GM19463 (cell line): ENCODE results near the gene CMTR1.

Experiments
- ATAC-seq: cut with Tn5 transposase; IDR thresholded peaks from one replicate; pipeline ENCODE4 v1.9.1; 2021; ENCODE audit warnings: mild to moderate bottlenecking, moderate library complexity; ENCODE audit not compliant: unreplicated experiment

CMTR1 gene

DNA sequence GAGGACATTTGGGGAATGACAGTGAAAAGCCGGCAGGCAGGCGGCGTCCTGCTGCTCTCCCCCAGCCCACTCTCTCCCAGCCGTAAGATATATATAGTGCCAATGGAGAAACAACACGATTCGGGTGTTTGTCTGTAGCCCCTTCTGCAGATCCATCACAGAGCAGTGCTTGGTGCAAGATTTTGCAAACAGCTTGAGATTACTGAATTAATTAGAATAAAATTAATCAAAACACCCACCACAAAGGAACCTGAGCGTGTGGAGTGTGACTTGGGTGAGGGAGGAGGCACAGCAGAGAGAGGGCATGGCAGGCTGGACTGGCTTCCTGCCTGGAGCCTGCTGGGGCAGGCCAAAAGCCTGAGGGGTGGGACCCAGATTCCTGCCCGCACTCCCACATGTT, 95.5 kb downstream of the CMTR1 start:
- ATAC-seq = no peak

DNA sequence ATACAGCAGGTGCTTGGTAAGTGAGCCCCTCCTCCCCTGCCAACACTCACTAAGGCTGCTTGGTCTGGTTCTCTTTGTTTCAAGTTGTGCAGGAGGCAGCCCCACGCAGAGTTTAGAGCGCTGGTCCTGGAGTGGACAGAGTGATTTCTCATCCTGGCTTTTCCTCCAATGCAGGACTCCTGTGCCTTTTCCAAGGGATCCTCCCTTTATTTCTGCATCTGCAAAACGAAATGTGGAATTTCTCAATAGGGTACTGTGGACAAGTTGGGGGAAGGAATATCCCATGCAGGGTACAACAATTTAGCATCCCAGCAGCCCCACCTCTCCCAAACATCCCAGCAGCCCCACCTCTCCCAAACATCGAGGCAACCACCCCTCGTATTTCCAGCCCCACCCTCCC, 97.3 kb downstream of the CMTR1 start:
- ATAC-seq = no peak

DNA sequence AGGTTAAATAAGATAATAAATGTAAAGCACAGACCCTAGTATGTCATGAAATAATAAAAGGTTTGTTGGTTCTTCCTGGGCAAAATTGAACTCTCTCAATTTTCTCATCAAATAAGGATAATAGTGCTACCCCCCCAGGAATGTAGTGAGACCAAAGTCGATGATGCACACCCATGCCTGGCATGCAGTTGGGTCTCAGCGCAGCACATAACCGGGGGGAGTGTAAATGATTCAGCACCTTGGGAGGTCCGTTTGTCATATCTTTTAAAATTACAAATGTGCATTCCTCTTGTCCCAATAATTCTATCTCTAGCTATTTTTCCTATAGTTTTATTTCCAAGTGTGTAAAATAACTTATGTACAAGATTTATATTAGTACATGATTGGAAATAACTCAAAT, 98.0 kb downstream of the CMTR1 start:
- no peak for ATAC-seq
